HG03558 (cell line): ENCODE data around the gene IFTAP.
A peak's percentile ranks its signal among the peaks of the same experiment; 100 is the strongest.

Source experiments
- ATAC-seq: cut with Tn5 transposase; IDR thresholded peaks from one replicate; pipeline ENCODE4 v1.9.1; 2021; ENCODE audit warnings: moderate number of reproducible peaks; ENCODE audit not compliant: unreplicated experiment; ENCODE audit errors: extremely low read depth

The IFTAP gene

DNA sequence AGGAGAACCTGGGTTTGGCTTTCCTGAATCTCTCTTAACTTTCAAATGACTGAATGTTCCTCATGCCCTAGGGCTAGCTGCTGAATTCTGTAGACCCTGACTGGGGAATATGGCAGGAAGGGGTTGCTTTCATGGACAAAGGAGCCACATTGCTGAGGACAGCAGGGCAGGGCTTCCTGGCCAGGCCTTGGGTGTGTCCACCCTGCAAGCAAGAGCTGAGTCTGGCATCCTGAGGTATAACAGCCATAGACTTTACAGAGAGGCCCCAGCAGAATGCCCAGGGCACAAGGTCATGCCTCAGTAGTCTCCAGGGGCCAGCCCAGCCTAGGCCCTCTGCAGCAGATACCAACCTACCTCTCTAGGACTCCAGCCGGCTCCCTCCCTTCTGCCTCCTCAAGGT, 105.9 kb downstream of the IFTAP start:
- ATAC-seq = no peak

GRCh38 chr11:36702330-36703054, 108.2 kb downstream of the IFTAP start:
- peak; percentile 47 for ATAC-seq

- peak; percentile 39 for ATAC-seq
Measured at GRCh38 chr11:36703055-36703404, 108.7 kb downstream of the IFTAP start.
